H1 (cell line): Measurements from ENCODE around the gene RANBP9. TPM values are rescaled to one million over a fixed set of nuclear protein-coding genes. Genes with fewer than 3 reads are reported as not detected.

ENCODE experiments used
- CTCF ChIA-PET: fragments of 300-600 bp; sonication (Branson Sonifier 250); formaldehyde crosslinking; loops from one replicate; lab custom pipeline; 2021; ENCODE audit not compliant: partially characterized antibody; lab: Charles Lee
- POLR2A ChIA-PET: fragments of 300-600 bp; sonication (Branson Sonifier 250); formaldehyde crosslinking; loops from one replicate; lab custom pipeline; 2021; ENCODE audit warnings: inconsistent platforms; ENCODE audit not compliant: partially characterized antibody; lab: Charles Lee
- DNase-seq, 2 experiments: peaks; one replicate each; pipeline versions ENCODE4 v3.0.0 to v3.0.0-alpha.2; 2010 to 2022; ENCODE audit warnings: low spot score in 2 of 2, low read depth in 1 of 2, mixed read lengths in 1 of 2
- FAIRE-seq: peaks from 2 replicates; lab custom pipeline; 2011; peaks lifted over from hg19 to GRCh38; lab: Jason Lieb, UNC
- H2AFZ ChIP-seq: 2 replicates; pipeline ENCODE4 v1.8.1; 2012; ENCODE audit warnings: low read length, inconsistent platforms
- H2AK5ac ChIP-seq: 2 replicates; pipeline ENCODE4 v1.6.1; 2013; ENCODE audit warnings: low read depth, low read length
- H2BK120ac ChIP-seq: replicated peaks from 2 replicates; pipeline ENCODE3; 2013; ENCODE audit warnings: low read depth, low read length, inconsistent platforms
- H2BK12ac ChIP-seq: 2 replicates; pipeline ENCODE4 v1.6.1; 2013; ENCODE audit warnings: low read depth, low read length
- H2BK15ac ChIP-seq: 2 replicates; pipeline ENCODE4 v1.6.1; 2013; ENCODE audit warnings: low read length
- H2BK20ac ChIP-seq: 2 replicates; pipeline ENCODE4 v1.6.1; 2013; ENCODE audit warnings: low read length
- H2BK5ac ChIP-seq: 2 replicates; pipeline ENCODE4 v1.6.1; 2013; ENCODE audit warnings: low read depth, low read length
- H3K14ac ChIP-seq: 2 replicates; pipeline ENCODE4 v1.6.1; 2013; ENCODE audit warnings: inconsistent platforms; ENCODE audit not compliant: insufficient read length
- H3K18ac ChIP-seq: 2 replicates; pipeline ENCODE4 v1.6.1; 2013; ENCODE audit warnings: low read length; ENCODE audit errors: extremely low read depth
- H3K23ac ChIP-seq: 2 replicates; pipeline ENCODE4 v1.6.1; 2013; ENCODE audit warnings: inconsistent platforms; ENCODE audit not compliant: insufficient read length
- H3K23me2 ChIP-seq: 2 replicates; pipeline ENCODE4 v1.6.1; 2013; ENCODE audit warnings: low read depth, low read length
- H3K27ac ChIP-seq: 2 replicates; pipeline ENCODE4 v1.6.1; 2011; ENCODE audit warnings: low read depth, low read length, inconsistent platforms
- H3K27me3 ChIP-seq, 4 experiments: replicated peaks in 1 of 4; 1 replicate in 1 of 4; 2 replicates in 3 of 4; pipeline versions ENCODE4 v1.6.1 to v1.8.1; 2011 to 2013; ENCODE audit warnings: low read length in 3 of 4, mild to moderate bottlenecking in 3 of 4, inconsistent platforms in 2 of 4, mixed read lengths in 2 of 4, moderate library complexity in 1 of 4; ENCODE audit not compliant: control insufficient read depth in 3 of 4, insufficient read depth in 3 of 4; ENCODE audit errors: extremely low read depth in 1 of 4
- H3K36me3 ChIP-seq, 4 experiments: 2 replicates each; pipeline versions ENCODE4 v1.6.1 to v1.8.1; 2011 to 2013; ENCODE audit warnings: mild to moderate bottlenecking in 4 of 4, low read length in 3 of 4, moderate library complexity in 2 of 4, control low read depth in 1 of 4, inconsistent platforms in 1 of 4; ENCODE audit not compliant: insufficient read depth in 4 of 4, control insufficient read depth in 2 of 4
- H3K4ac ChIP-seq: replicated peaks from 2 replicates; pipeline ENCODE3; 2013; ENCODE audit warnings: low read length, low read depth, mixed read lengths, inconsistent platforms; ENCODE audit not compliant: insufficient read length
- H3K4me1 ChIP-seq, 4 experiments: replicated peaks in 1 of 4; 1 replicate in 1 of 4; 2 replicates in 3 of 4; pipeline versions ENCODE4 v1.6.1 to v1.8.1; 2011 to 2013; ENCODE audit warnings: low read length in 3 of 4, inconsistent platforms in 2 of 4, mixed read lengths in 1 of 4; ENCODE audit not compliant: insufficient read depth in 4 of 4, control insufficient read depth in 3 of 4
- H3K4me2 ChIP-seq, 2 experiments: 2 replicates each; pipeline versions ENCODE4 v1.6.1 to v1.8.1; 2011 to 2013; ENCODE audit warnings: low read depth in 2 of 2, low read length in 2 of 2, control low read depth in 1 of 2, inconsistent platforms in 1 of 2, mild to moderate bottlenecking in 1 of 2; ENCODE audit not compliant: insufficient read depth in 1 of 2
- H3K4me3 ChIP-seq, 4 experiments: fragments of 200-600, 300-600 bp in 1 of 4; sonication (generic), shearing (Covaris generic), sonication (Bioruptor Twin) in 1 of 4; 2 replicates each; pipeline versions ENCODE4 v1.5.1 to v1.8.1; 2011 to 2016; ENCODE audit warnings: low read length in 4 of 4, low read depth in 3 of 4, control low read depth in 2 of 4, inconsistent platforms in 2 of 4, mild to moderate bottlenecking in 2 of 4, mixed read lengths in 1 of 4, moderate library complexity in 1 of 4; ENCODE audit not compliant: insufficient read depth in 2 of 4; ENCODE audit errors: extremely low read depth in 1 of 4
- H3K56ac ChIP-seq: replicated peaks from 2 replicates; pipeline ENCODE3; 2013; ENCODE audit warnings: low read depth, mild to moderate bottlenecking, mixed read lengths, low read length, inconsistent platforms; ENCODE audit not compliant: insufficient read length
- H3K79me1 ChIP-seq: 2 replicates; pipeline ENCODE4 v1.6.1; 2013; ENCODE audit warnings: low read depth, low read length, control low read depth
- H3K79me2 ChIP-seq, 2 experiments: 2 replicates each; pipeline versions ENCODE4 v1.6.1 to v1.8.1; 2012 to 2013; ENCODE audit warnings: low read length in 2 of 2, mild to moderate bottlenecking in 2 of 2, inconsistent platforms in 1 of 2; ENCODE audit not compliant: insufficient read depth in 2 of 2, control insufficient read depth in 1 of 2
- H3K9ac ChIP-seq, 4 experiments: replicated peaks in 1 of 4; 1 replicate in 1 of 4; 2 replicates in 3 of 4; pipeline versions ENCODE4 v1.6.1 to v1.8.1; 2011 to 2013; ENCODE audit warnings: low read depth in 3 of 4, low read length in 3 of 4, control low read depth in 2 of 4, mild to moderate bottlenecking in 2 of 4, moderate library complexity in 2 of 4, inconsistent platforms in 1 of 4; ENCODE audit errors: extremely low read depth in 1 of 4
- H3K9me3 ChIP-seq, 2 experiments: 2 replicates each; pipeline versions ENCODE4 v1.6.1 to v1.8.1; 2012 to 2013; ENCODE audit warnings: mild to moderate bottlenecking in 2 of 2, moderate library complexity in 2 of 2, control low read depth in 1 of 2, inconsistent platforms in 1 of 2, low read depth in 1 of 2, low read length in 1 of 2, mixed read lengths in 1 of 2; ENCODE audit not compliant: insufficient read depth in 2 of 2
- H4K20me1 ChIP-seq, 2 experiments: replicated peaks in 1 of 2; 2 replicates each; pipeline versions ENCODE3 to v1.8.1; 2011 to 2013; ENCODE audit warnings: inconsistent platforms in 2 of 2, low read length in 2 of 2, mild to moderate bottlenecking in 1 of 2; ENCODE audit not compliant: insufficient read depth in 2 of 2, control insufficient read depth in 1 of 2
- H4K5ac ChIP-seq: 2 replicates; pipeline ENCODE4 v1.6.1; 2013; ENCODE audit warnings: low read length, low read depth, mixed read lengths, inconsistent platforms; ENCODE audit not compliant: insufficient read length
- H4K8ac ChIP-seq: 2 replicates; pipeline ENCODE4 v1.8.0; 2013; ENCODE audit warnings: mild to moderate bottlenecking, moderate library complexity, low read length, inconsistent platforms; ENCODE audit not compliant: insufficient read depth; ENCODE audit errors: extremely low read depth
- H4K91ac ChIP-seq: replicated peaks from 2 replicates; pipeline ENCODE3; 2013; ENCODE audit warnings: low read length, mixed read lengths, inconsistent platforms; ENCODE audit not compliant: insufficient read length
- BCL11A ChIP-seq, 2 experiments: IDR thresholded peaks; one replicate each; pipeline ENCODE4 v1.6.1; 2011; ENCODE audit warnings: low read depth in 2 of 2, low read length in 2 of 2, mild to moderate bottlenecking in 2 of 2
- CBX5 ChIP-seq: fragments of 300-800, 300-1000 bp; sonication (generic); IDR thresholded peaks from 2 replicates; pipeline ENCODE4 v1.7.1; 2016; ENCODE audit warnings: antibody characterized with exemption, low read length, low read depth
- CBX8 ChIP-seq: fragments of 300-800, 300-1000 bp; sonication (generic); IDR thresholded peaks from 2 replicates; pipeline ENCODE4 v1.7.1; 2016; ENCODE audit warnings: low read depth, low read length, borderline replicate concordance
- CEBPB ChIP-seq: IDR thresholded peaks from 2 replicates; pipeline ENCODE4 v1.6.1; 2012; ENCODE audit warnings: low read depth, low read length
- CTBP2 ChIP-seq: IDR thresholded peaks from 2 replicates; pipeline ENCODE4 v1.7.0; 2011; ENCODE audit warnings: borderline replicate concordance, mild to moderate bottlenecking, moderate library complexity, mixed read lengths, low read length; ENCODE audit not compliant: insufficient read depth, insufficient read length
- HDAC2 ChIP-seq, 2 experiments: fragments of 300-600 bp in 1 of 2; sonication (generic) in 1 of 2; IDR thresholded peaks; 2 replicates each; pipeline ENCODE4 v1.6.1; 2011 to 2012; ENCODE audit warnings: low read depth in 2 of 2, low read length in 2 of 2, mild to moderate bottlenecking in 2 of 2, moderate library complexity in 2 of 2, borderline replicate concordance in 1 of 2, inconsistent platforms in 1 of 2
- MAFK ChIP-seq: IDR thresholded peaks from 2 replicates; pipeline ENCODE4 v1.6.1; 2012; ENCODE audit warnings: low read depth, mild to moderate bottlenecking, improper control_type of control experiment, low read length
- MAX ChIP-seq: IDR thresholded peaks from 2 replicates; pipeline ENCODE4 v1.6.1; 2012; ENCODE audit warnings: inconsistent platforms
- NRF1 ChIP-seq: IDR thresholded peaks from 2 replicates; pipeline ENCODE4 v1.6.1; 2011; ENCODE audit warnings: mild to moderate bottlenecking, low read depth, low read length, improper control_type of control experiment
- SIX5 ChIP-seq: IDR thresholded peaks from 2 replicates; pipeline ENCODE4 v1.6.1; 2011; ENCODE audit warnings: mild to moderate bottlenecking, low read depth, low read length
- SP1 ChIP-seq: IDR thresholded peaks from 2 replicates; pipeline ENCODE4 v1.6.1; 2011; ENCODE audit warnings: low read depth, low read length
- SP4 ChIP-seq: IDR thresholded peaks from 2 replicates; pipeline ENCODE4 v1.6.1; 2012; ENCODE audit warnings: low read length, inconsistent platforms
- whole genome bisulfite sequencing, 2 experiments: shearing (Covaris generic) in 1 of 2; methylation state at CpG; one replicate each; pipeline versions ENCODE4 v1.1.6 to v1.1.7; 2013 to 2015; ENCODE audit warnings: low lambda C conversion rate in 2 of 2, mixed read lengths in 2 of 2, inconsistent platforms in 1 of 2, low coverage in 1 of 2, missing lambda C conversion rate in 1 of 2; ENCODE audit not compliant: insufficient replicate concordance in 2 of 2, insufficient coverage in 1 of 2, insufficient read length in 1 of 2; ENCODE audit errors: extremely low coverage in 1 of 2, missing lambda C conversion rate in 1 of 2; 5-methylcytosine and 5-hydroxymethylcytosine counted together
- polyA plus RNA-seq, 7 experiments: library from polyadenylated mRNA; depleted of rRNA in 3 of 7; stranded (reverse) in 5 of 7; unstranded in 2 of 7; fragments of >200 nt in 5 of 7; fragments of 200-250 nt in 2 of 7; gene quantifications; 1 replicate in 5 of 7; 2 replicates in 1 of 7; 4 replicates in 1 of 7; pipeline versions ENCODE4 v1.2.1 to v1.2.3, GENCODE V29; 2011 to 2013; ENCODE audit warnings: missing spikeins in 2 of 7, mixed read lengths in 2 of 7
- total RNA-seq: library from RNA; stranded (reverse); fragmentation: NEBNext Ultra II Directional; extraction: Animal tissue kit (Norgen Biotek cat#: 25700); gene quantifications from 2 replicates; pipeline ENCODE4 v1.2.1, GENCODE V29; 2021

RANBP9 gene
- total and polyA plus RNA-seq, 2 of the 8 experiments (the other 6 are each of a cell fraction or from before 2014, with no cell fraction given), result 13.0 to 36.7 TPM

DNA sequence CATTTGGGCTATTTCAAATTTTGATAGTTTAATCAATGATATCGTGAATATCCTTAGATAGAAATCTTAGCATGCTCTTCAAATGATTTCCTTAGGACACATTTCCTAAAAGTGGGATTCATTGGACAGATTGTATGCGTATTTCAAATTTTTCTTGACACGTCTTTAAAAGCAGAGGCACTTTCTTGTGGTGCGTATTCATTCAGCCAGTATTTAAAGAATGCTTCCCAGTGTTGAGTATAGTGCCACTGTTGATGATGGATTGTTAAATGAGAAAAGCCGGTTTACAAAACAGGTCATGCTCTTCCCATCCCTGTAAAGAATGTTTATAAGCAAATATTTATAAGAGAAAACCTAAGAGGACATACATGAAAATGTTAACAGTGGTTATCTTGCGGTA, 111.6 kb downstream of the RANBP9 start:
- Histone ChIP-seq H3K56ac (no peak overlapping the region), H3K4me3 (no peak overlapping the region), H2AK5ac (no peak overlapping the region), H2BK15ac (no peak overlapping the region), H4K20me1 (no peaks in the 10 kb centered on the region), H2AFZ (no peak overlapping the region), H2BK5ac (no peak overlapping the region), H3K27me3 (no peaks in the 10 kb centered on the region), H2BK20ac (no peak overlapping the region), H4K8ac (no peak overlapping the region), H3K79me2 (no peaks in the 10 kb centered on the region), H4K91ac (no peak overlapping the region), H3K23ac (no peak overlapping the region), H3K36me3 (peaks cover 0 to 25% (median 5%) of the 10 kb centered on the region in 4 experiments; a peak in 3 of 8 replicates), H3K23me2 (no peaks in the 10 kb centered on the region), H3K18ac (no peak overlapping the region), H3K4me1 (no peaks in the 10 kb centered on the region; a peak in 1 of 7 replicates), H2BK120ac (no peak overlapping the region), H3K79me1 (no peaks in the 10 kb centered on the region), H3K27ac (no peak overlapping the region), H3K4ac (no peak overlapping the region), H3K4me2 (no peak overlapping the region), H3K14ac (no peak overlapping the region), H4K5ac (no peak overlapping the region), H2BK12ac (no peak overlapping the region), H3K9ac (no peak overlapping the region), H3K9me3 (no peaks in the 10 kb centered on the region)
- CTCF ChIA-PET, result interaction anchor here (1.9 kb wide), 1 partner anchor 15 kb away, joined by 4 read pairs; the partner anchor contains the start of gene NOL7
- WGBS, 2 experiments, result 90% methylated on average over 6 of the region's 6 CpGs; no CpG with 5 or more reads in 1 of the 2 experiments
- POLR2A ChIA-PET, result no interaction called here
- DNase-seq (no peak), FAIRE-seq (no peak)
- TF ChIP-seq SIX5, result no peak
- TF ChIP-seq SP4, result no peak
- TF ChIP-seq MAX, result no peak
- no peak for TF ChIP-seq NRF1
- no peak for TF ChIP-seq CTBP2
- no peak for TF ChIP-seq CBX8
- no peak for TF ChIP-seq BCL11A (IDR thresholded peaks at IDR 0.05; ENCODE audit: low read depth in 2 of 2, low read length in 2 of 2)
- TF ChIP-seq MAFK, result no peak
- no peak for TF ChIP-seq CBX5
- TF ChIP-seq SP1, result no peak
- TF ChIP-seq CEBPB, result no peak
- TF ChIP-seq HDAC2 (IDR thresholded peaks at IDR 0.05; ENCODE audit: borderline replicate concordance in 1 of 2, low read depth in 2 of 2, low read length in 2 of 2), result no peak
